Stimulated activated CD4-positive, alpha-beta T cell treated with anti-CD3 and anti-CD28 coated beads, Interleukin-4, amount 100 ng/mL, for 1 hour (primary cell): ENCODE results near the gene RELL1.
"Not testable (repeated sequence)": the region's sequence is repeated elsewhere in the genome, so short reads cannot be mapped to it uniquely, and the experiment has no call there.

Experiments used
- DNase-seq: peaks from one replicate; pipeline ENCODE4 v3.0.0-alpha.2; 2020

Gene RELL1

DNA sequence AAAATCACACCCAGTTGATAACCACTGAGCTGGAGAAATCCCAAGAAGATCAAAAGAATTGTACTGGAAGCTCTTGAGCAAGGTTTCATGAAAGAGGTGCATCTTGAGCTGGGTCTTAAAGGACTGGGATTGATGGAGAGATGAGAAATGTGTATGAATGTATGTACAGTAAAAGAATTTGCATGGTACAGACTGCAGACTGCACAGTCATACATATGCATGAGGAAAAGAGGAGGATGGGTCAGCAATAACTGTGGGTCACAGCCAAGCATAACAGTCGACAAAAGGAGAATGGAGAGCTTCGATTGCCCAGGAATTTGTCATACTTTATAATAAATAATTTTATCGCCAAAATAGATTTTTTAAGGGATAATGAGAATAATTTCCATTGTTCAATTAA lies 4.8 kb upstream of the RELL1 start:
- DNase-seq, result no peak

- DNase-seq, result no peak
Measured at GRCh38 chr4:37689353-37690095, 3.3 kb upstream of the RELL1 start.

DNA sequence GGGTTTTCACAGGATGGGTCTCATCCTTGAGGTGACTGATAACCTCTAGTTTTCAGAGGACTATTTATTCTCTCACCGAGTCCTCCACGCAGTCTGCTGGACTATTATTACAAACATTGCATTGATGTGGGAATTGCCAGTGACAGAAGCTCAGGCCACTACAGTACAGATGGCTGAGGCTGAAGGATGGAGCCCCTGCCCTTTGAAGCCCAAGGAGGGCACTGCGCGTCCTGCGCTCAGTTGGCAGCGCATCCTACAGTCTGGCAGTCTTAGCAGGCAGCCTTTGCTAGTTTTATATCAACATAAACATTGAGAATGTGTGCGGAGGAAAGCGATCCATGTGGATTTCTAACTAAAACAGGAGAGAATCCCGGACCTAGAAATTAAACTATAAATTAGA lies 1.5 kb upstream of the RELL1 start:
- DNase-seq, result no peak

DNA sequence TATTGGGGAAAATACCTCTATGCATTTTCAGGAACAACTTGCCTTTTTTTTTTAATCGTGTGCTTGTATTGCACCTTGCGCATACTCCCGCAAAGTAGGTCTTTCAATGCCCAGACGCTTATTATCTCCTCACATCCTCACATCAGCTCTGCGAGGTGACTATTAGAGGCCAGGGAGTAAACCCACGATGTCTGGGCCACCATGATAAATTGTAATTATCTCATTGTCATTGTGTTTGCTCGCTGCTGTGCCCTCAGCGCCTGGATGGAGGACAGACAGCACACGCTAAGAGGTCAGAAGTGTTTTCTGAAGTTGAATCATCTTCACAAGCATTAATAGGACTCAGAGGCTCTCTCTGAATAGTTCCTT lies 1.0 kb upstream of the RELL1 start:
- no peak for DNase-seq

GRCh38 chr4:37685823-37686372 lies 278 bp downstream of the RELL1 start:
- peak; percentile 49 for DNase-seq

- no peak for DNase-seq
Measured at GRCh38 chr4:37685161-37685822, 884 bp downstream of the RELL1 start.

DNA sequence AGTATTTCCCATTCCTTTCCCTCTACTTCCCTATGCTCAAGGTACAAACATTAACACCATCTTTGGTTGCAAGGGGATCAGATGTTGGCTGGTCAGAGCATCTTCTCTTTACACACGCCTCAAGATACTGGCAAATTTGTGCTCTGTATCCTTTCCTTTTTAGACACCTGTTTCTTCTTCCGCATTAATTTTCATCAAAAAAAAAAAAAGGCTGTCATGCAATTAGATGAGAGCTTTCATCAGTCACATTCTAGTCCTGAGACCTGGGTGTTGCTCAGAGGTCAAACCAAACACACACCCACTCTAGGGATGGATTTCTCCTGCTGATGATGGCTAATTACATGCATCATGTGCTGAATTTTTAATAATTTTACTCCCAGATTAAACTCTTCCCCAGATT lies 2.0 kb downstream of the RELL1 start:
- DNase-seq, result no peak

- no peak for DNase-seq
Measured at GRCh38 chr4:37682701-37683401, 3.3 kb downstream of the RELL1 start.

GRCh38 chr4:37680089-37680488 lies 6.1 kb downstream of the RELL1 start:
- no peak for DNase-seq

- DNase-seq, result no peak
Measured at GRCh38 chr4:37679301-37679700, 6.9 kb downstream of the RELL1 start.

GRCh38 chr4:37678624-37679023 lies 7.6 kb downstream of the RELL1 start:
- DNase-seq, result no peak

DNA sequence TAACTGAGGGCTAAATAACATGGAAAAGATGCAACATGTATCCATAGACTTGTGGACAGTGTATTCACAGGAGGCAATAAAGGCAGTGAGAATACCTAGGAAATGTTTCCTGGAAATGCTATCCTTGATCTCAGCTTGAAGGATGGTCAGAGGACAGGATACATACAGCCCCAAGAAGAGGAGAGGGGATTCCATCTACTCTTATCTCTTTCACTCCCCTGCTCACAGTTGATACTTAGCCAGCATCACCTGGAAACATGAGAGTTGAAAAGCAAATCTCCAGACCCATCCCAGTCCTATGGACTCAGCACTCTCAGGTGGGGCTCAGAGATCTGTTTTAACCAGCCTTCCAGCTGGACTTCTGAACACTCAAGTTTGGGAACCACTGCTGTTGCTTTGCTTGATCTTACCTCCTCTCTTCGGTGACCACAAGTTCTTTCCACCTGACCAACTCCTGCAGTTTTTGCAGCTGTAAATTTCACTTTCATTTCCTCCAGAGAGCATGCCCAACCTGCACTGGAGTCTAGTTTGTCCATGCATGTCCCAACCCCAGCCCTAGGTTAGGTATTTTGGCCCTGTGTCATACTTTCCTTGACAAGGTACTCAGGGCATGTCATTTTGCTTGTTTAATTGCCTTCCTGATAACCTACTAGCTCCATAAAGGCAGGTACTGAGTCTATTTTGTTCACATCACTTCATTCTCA lies 10.4 kb downstream of the RELL1 start:
- no peak for DNase-seq

DNA sequence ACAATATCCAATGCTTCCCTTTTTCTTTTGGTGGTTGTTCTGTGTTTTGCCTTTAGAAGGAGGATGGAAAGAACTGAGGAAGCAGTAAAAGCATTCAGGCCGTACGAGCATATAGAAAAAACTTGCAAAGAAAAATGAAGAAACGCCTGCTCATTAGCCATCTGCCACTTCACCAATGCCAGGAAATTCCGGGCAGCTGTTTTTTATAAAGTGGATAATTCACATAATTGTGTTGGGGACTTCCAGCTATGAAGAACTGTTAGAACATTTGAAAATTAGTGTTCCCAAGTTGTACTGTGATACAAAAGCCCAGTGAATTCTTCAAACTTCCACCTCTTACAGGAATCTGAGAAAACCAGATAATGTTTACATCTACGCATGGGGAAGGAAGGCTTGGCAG lies 11.7 kb downstream of the RELL1 start:
- no peak for DNase-seq

DNA sequence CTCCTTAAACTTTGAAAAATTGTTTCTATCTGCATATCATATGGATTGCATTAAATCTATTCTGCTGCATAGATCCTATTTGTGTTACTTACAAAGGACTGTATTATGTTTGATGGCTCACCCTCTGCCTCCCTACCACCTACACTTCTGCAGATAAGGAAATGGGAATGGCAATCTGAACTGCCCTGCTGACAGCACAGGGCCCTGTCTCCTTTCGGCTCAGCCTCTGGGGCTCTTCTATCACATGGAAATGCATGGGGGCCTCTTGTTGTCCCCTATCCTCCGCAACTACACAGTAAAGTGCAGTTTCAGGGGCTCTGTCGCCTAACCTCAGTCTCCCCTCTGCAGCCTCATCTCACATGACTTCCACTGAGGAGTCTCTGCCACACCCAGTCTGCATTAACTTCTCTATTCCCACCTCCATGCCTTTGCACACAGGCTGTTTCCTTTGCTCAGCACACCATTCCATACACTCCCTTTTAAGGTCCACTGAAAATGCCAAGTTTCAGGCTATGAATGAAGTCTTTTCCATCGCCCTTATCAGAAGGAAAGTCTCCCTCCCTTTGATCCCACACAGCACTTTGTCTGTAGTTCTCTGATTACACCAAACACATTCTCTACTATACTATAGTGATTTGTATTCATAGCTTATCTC lies 12.5 kb downstream of the RELL1 start:
- no peak for DNase-seq

DNA sequence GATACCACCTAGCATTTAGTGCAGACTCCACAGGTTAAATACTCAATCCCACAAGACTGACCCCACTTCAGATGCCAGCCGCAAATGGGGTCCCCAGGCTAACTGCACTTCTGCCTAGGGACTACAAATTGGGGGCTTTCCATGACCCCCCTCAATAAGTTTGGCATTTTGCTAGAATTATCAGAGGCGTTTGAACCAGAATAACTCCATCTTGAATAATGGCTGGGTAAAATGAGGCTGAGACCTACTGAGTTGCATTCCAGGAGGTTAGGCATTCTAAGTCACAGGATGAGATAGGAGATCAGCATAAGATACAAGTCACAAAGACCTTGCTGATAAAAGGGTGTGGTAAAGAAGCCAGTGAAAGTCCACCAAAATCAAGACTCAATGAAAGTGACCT lies 15.1 kb downstream of the RELL1 start:
- DNase-seq, result no peak

DNA sequence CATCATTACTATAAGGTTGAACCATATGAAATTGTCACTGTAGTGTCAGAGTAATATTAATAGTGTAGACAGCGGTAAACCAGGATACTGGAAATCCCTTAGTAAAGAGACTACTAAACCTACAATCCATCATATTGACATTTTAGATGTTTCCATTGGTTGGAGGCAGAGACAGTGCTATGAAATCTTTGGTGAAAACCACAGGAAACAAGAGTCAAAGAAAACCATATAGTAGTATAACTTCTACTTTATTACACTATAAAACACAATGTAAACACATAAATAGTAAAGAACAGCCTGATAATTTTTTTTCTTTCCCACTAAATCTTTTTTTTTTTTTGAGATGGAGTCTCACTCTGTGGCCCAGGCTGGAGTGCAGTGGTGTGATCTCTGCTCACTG lies 15.9 kb downstream of the RELL1 start:
- DNase-seq, result no peak

GRCh38 chr4:37669124-37669523 lies 17.1 kb downstream of the RELL1 start:
- not testable (repeated sequence) for DNase-seq

DNA sequence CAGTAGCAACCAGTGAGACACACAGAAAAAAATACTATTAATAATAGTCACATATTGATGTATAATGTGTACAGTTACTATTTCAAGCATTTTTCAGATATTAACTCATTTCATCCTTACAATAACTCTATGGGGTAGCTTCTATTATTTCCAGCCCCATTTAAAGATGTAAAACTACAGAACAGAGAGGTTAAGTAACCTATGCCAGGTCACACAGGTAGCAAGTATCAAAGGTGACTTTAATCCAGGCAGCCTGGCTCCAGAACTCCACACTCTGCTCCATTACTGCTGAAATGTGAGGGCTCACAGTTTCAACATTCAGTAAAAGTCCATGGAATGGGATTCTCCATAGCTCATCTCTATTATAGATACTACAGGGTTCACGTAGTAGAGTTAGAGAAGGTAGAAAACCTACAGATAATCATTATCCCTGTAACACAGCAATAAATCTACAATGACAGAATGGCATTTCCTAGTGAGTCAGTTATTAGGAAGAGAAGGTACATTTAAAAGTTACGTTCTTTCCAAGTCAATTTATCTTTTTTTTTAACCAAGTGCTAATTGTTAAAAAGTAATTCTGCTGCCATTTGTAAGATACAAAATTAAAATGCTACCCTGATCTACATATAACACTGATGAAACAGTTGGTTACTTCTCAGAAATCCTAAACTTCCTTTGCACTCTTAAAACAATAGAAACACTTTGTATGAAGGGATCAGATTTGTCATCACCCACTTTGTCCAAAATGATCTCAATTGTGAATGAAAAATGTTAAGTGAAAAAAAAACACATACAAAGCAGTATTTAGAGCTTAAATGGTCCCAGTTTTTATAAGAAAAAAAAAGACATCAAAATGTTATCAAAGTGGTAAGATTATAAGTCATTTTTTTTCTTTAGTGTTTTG lies 18.7 kb downstream of the RELL1 start:
- no peak for DNase-seq

- DNase-seq, result no peak
Measured at GRCh38 chr4:37666625-37667071, 19.5 kb downstream of the RELL1 start.

GRCh38 chr4:37665333-37666320 lies 20.5 kb downstream of the RELL1 start:
- DNase-seq, result no peak
